Measurements from ENCODE around the gene THOC5.
"Not testable (repeated sequence)": the region's sequence is repeated elsewhere in the genome, so short reads cannot be mapped to it uniquely, and the experiment has no call there.

The THOC5 gene

DNA sequence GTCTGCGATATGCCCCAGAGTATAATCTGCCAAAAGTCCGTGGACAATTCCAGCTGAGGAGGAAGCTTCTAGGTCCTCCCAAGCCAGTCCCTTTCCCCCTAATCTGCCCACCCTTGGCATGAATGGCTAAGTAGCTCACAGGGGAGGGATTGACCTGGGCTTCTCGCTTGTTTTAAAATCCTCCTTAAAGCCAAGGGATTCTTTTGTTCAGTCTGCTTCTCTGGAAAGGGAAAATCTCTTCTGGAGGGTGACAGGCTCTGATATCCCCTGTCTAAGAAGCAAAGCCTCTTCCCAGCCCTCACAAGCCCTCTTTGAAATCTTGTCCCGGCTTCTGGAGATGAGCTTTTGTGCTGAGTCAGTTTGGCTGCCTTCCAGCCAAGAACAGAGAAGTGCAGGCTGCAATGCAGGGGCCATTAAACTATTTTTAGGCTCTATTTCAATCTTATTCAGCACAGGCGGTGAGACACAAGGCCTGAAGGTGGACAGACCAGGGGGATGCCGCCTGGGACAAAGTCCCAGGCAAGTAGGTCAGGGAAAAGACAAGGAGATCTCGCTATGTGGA, 49.7 kb downstream of the THOC5 start:
- DNase-seq: peak; percentile 53

DNA sequence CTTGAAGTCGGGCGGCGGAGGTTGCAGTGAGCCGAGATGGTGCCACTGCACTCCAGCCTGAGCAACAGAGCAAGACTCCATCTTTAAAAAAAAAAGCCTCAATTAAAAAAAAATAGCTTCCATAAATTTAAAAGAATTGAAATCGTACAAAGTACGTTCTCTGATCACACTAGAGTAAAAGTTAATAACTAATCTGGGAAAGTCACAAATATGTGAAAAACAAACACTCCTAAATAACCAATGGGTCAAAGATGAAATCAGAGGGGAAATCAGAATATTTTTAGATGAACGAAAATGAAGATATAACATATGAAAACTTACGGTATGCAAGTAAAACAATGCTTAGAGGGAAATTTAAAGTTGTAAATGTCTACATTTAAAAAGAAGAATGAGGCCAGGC, 53.7 kb downstream of the THOC5 start:
- no peak for DNase-seq

DNA sequence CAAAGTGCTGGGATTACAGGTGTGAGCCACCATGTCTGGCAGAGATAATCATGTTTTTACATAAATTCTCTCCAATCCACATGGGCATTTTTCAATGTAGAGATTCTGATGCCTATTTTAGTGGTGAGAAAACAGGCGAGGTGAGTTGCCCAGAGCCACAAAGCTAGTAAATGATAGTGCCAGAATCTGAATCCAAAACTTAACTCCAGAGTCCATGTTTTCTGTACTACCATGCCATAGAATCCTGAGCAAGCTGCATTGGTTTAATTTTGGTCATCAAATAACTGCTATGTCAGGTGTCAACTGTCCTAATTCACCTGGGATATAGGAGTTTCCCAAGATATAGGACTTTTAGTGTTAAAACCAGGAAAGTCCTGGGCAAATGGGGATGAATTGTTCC, 59.9 kb downstream of the THOC5 start:
- DNase-seq: no peak

DNA sequence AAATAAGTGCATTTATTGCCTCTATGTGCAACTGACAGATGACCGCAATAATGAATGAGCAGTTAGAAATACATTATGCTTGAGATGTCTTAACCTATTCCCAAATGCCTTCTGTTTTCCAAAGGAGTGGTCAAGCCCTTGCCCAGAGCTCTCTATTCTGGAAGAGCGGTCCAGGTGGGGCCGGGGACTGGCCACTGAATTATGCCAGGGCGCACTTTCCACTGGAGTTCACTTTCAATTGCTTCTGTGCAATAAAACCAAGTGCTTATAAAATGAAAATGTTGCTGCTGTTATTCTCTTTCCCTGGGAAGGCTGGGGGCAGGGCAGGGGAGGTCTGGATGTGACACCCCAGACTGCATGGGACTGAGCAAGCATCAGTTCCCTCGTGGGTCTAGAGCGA, 62.5 kb downstream of the THOC5 start:
- DNase-seq: no peak

DNA sequence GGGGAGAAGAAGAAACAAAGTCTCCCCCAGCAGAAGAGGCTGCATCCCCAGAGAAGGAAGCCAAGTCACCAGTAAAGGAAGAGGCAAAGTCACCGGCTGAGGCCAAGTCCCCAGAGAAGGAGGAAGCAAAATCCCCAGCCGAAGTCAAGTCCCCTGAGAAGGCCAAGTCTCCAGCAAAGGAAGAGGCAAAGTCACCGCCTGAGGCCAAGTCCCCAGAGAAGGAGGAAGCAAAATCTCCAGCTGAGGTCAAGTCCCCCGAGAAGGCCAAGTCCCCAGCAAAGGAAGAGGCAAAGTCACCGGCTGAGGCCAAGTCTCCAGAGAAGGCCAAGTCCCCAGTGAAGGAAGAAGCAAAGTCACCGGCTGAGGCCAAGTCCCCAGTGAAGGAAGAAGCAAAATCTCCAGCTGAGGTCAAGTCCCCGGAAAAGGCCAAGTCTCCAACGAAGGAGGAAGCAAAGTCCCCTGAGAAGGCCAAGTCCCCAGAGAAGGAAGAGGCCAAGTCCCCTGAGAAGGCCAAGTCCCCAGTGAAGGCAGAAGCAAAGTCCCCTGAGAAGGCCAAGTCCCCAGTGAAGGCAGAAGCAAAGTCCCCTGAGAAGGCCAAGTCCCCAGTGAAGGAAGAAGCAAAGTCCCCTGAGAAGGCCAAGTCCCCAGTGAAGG, 64.3 kb downstream of the THOC5 start:
- DNase-seq: not testable (repeated sequence)

DNA sequence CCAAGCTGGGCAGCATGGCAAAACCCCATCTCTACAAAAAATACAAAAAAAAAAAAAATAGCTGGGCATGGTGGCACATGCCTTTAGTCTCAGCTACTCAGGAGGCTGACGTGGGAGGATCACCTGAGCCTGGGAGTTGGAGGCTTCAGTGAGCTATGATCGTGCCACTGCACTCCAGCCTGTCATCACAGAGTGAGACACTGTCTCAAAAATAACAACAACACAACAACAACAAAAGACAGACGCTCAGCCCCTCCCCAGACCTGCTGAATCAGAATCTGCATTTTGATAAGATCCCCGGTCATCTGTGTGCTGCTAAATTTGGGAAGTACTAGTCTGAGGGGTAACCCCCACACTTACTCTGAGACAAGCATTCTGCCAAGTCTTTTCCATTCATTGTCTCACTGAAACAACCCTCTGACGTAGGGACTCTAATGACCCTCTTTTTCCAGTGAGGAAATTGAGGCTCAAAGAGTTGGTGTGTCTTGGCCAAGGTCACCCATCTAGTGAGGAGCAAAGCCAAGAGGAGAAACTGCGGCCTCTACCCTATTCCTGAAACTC, 66.1 kb downstream of the THOC5 start:
- DNase-seq: no peak

DNA sequence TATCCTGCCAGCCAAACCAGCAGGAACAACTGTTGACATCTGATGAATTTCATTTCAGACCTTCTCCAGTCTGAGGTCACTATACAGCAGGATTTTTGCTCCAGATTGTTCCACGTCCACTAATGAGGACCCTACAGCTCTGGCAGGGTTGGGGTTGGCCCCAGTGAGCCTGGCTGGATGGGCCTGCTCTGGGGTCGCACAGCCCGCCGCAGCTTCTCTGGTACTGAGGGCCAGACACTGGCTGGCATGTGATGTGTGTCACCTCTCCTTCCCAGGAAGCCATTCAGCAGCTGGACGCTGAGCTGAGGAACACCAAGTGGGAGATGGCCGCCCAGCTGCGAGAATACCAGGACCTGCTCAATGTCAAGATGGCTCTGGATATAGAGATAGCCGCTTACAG, 68.1 kb downstream of the THOC5 start:
- DNase-seq: no peak

DNA sequence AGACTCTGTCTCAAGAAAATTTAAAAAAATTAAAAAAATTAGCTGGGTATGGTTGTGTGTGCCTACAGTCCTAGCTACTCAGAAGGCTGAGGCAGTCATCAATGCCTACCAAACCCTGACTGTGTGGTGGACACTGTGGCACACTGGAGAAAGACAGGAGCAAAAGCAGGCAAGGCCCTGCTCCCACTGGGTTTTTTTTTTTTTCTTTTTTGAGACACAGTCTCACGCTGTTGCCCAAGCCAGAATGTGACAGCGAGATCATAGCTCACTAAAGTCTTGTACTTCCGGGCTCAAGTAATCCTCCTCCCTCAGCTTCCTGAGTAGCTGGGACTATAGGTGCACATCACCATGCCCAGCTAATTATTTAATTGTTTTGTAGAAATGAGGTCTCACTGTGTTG, 68.9 kb downstream of the THOC5 start:
- no peak for DNase-seq

DNA sequence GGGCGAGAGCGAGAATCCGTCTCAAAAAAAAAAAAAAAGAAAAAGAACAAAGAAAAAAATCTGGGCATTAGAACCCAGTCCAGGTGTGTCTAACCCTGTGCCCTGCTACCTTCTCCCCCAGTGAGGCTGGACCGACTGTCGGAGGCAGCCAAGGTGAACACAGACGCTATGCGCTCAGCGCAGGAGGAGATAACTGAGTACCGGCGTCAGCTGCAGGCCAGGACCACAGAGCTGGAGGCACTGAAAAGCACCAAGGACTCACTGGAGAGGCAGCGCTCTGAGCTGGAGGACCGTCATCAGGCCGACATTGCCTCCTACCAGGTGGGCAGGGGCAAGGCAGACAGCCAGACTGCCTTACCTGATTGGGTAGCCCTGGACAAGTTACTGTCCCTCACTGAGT, 70.3 kb downstream of the THOC5 start:
- DNase-seq: no peak

DNA sequence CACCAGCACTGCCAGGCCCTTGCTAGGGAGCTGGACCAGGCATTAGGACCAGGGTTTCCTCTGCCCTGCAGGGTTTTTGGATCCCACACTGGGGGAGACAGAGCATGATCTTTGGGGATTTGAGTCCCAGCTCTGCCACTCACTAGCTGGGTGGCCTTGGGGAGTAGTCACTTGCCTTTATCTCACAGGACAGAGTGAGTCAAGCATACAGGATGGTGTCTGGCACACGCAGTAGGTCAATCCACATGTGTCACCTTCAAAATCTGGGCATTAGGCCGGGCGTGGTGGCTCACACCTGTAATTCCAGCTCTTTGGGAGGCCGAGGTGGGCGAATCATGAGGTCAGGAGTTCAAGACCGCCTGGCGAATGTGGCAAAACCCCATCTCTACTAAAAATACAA, 70.8 kb downstream of the THOC5 start:
- no peak for DNase-seq

DNA sequence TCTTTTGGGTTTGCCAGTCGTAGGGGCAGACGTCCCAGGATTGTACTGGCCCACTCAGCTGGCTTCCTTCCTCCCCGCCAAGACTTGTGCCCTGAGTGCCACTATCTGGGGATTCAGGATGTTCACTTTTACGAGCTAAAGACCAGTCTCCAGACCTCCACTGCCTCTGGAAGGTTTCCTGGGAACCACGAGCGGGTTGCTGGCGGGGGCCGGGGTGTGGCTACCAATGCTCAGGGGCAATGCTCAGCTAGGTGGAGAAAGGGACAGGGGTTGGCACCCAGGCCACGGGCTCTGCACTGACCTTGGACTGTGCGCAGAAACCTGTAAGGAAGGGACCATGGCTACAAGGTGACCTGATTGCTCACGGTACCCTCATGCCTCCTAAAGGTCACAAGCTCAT, 71.3 kb downstream of the THOC5 start:
- no peak for DNase-seq

DNA sequence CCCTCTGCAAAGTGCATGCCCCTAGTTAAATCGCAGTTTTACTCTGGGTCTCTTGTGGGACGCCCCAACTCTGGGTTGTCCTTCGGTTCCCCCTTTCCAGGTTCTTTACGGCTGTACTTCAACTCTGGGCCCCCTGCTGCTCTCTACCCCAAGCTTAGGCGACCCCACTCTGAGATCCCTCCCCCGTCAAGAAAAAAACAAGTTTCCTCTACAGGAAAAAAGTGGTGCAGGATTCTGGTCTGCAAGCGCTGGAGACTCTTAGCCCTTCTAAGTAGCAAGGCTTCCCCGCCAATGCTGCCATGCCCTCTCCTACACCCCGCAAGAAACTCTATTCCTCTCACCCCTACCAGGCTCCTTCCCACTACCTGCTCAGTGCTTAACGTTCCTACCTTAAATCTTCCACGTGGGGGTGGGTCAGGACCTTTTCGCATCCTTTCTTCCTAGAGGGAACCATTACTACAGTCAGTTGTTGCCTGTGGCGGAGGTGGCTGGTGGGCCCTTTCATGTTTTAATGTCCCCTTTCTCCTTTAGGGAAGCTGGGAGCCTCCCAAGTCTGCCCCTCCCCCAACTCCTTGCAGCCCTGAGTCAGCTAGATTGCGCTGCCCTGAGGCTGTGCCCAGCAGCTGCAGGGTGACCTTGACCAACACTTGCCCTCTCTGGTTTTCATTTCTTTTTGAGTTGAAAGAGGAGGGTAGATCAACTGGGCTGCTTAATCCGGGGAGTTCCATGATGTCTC, 72.1 kb downstream of the THOC5 start:
- no peak for DNase-seq

DNA sequence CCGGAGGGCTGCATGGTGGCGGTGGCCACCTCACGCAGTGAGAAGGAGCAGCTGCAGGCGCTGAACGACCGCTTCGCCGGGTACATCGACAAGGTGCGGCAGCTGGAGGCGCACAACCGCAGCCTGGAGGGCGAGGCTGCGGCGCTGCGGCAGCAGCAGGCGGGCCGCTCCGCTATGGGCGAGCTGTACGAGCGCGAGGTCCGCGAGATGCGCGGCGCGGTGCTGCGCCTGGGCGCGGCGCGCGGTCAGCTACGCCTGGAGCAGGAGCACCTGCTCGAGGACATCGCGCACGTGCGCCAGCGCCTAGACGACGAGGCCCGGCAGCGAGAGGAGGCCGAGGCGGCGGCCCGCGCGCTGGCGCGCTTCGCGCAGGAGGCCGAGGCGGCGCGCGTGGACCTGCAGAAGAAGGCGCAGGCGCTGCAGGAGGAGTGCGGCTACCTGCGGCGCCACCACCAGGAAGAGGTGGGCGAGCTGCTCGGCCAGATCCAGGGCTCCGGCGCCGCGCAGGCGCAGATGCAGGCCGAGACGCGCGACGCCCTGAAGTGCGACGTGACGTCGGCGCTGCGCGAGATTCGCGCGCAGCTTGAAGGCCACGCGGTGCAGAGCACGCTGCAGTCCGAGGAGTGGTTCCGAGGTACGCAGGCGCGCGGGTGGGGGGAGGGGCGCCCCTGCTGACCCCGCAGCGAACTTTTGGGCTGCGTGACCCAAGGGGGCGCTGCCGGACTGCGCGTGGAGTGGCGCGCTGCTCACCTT, 72.9 kb downstream of the THOC5 start:
- DNase-seq: no peak

DNA sequence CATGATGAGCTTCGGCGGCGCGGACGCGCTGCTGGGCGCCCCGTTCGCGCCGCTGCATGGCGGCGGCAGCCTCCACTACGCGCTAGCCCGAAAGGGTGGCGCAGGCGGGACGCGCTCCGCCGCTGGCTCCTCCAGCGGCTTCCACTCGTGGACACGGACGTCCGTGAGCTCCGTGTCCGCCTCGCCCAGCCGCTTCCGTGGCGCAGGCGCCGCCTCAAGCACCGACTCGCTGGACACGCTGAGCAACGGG, 73.4 kb downstream of the THOC5 start:
- DNase-seq: no peak

DNA sequence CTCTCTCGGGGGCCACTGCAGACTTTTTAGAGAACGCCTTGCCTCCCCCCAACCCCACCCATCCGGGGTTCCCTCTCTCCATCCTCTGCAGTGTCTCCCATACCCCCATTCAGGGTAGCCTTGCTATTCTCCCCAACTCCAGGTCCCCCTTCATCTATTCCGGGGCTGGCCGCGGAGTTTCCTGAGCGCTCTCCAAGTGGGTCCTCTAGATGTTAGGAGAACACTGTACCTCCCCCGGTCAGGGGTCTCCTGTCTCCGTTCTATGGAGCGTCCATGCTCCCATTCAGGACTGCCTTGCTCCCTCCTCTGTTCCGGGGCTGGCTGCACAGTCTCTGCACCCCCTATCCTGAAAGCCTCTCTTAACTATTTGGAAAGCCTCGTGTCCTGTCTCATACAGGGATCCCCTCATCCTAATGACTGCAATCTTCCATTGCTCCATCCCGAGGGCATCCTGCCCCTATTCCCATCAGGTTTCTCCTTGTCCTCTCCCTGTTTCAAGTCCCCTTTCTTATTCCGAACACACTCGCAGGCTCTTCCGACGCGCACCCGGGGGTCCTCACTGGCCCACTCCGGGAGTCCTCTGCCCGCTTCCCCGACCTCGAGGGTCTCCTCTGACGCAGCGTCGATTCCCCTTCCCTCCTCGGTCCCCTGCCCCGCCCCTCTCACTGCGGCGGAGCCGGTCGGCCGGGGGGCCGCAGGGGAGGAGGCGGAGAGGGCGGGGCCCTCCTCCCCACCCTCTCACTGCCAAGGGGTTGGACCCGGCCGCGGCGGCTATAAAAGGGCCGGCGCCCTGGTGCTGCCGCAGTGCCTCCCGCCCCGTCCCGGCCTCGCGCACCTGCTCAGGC, 73.9 kb downstream of the THOC5 start, which contains the start of gene NEFH:
NEFH (plus strand) TSS at position 802 of the 845 bp plus-strand sequence. CDS start 45 bp downstream, outside the sequence.
- DNase-seq: no peak

DNA sequence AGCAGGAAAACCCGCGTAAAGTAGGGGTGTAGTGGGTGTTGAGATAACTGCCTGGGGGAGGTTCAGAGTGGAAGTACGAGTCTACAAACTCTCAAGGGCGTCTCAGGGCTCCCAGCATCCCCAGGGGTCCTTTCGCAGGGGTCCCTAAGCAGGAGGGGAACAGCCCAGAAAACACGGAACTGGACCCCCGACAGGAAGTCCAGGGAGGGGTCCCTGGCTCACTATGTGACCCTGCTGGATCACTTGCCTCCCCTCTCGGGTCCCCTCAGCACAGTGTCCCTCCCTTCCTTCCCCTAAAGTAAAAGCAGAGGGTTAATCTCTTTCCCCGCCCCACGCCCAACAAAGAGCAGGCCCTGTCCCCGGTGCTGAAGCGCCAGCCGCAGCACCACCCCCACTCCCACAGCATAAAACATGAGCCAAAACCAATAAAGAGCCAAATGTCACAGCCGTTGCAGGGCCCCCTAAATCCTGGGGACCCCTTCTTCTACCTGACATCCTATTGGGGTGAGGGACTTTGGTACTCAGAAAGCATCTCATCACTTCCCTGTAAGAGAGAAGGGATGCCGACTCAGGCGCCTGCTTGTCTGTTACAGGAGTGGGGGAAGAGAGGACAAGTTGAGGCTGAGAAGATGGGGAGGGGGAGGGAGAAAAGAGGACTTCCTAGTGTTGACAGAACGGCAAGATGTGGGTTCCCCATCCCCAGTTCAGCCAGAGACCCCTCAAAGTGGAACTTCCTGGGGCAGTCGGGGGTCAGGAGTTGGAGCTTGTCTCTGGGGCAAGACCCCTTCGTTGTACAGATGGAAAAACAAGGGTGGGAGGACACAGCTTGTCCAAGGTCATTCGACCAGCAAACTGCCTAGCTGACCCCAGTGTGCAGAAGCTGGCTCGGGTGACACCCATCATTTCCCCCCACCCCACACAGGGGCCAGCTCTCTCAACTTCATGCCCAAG, 75.0 kb downstream of the THOC5 start:
- DNase-seq: no peak

DNA sequence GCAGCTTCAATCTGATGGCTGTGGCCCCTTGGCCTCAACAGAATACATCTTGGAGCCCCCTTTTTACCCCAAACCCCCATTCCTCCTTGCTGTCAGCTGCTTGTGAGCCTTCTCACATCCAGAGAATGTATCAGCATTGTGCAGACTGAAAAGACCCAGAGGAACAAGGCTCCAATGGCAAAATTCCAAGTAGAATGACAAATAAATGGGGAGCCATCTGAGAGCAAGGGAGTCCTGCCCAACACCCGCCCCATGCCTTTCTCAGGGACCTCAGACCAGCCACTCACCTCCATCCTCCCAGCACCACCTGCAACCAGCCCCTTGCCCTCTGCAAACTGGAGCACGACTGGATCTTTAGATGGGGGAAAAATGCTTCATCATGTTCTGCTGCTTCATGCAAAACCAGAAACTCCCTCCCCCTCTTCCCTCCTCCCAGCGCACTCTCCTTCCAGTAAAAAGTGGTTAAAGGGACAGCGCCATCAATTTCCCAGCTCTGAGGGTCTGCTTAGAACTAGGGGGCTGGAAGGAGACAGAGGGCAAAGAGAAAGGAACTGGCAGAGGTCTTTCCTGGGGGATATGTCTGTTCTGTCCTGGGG, 75.7 kb downstream of the THOC5 start:
- no peak for DNase-seq

DNA sequence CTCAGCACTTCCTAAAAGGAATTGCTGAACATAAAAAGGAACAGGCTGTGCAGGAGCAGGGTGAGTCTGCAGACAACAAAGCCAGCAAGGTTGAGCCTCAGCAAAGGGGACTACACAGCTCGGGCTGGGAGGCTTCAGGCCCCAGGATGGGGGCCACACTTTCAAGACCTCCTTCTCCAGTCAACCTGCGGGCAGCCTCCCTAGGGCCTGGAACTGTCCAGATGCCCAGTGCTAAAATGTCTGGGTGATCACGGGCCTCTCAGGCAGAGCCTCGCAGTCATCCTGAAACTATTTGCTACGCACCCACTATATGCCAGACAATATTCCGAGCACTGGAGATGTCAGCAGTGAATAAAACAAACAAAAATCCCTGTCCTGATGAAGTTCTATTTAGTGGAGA, 77.4 kb downstream of the THOC5 start:
- DNase-seq: peak; percentile 15

DNA sequence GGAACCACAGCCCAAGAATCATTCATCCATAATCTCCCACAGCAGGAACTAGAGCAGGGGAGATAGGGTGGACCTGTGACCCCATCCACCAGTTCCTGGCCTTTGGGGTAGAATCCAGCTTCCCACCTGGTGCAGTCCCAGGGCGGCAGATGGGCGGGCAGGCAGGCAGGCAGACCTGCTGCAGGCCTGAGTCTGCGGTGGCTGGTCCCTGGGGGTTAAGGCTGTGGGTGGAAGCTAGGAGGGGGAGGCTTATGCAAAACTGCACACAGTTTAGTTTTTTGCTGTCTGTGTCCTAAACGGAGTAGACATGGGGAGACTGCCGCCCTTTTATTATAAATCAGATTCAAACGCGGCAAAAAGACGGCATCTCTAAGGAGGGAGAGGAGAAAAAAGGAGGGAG, 78.0 kb downstream of the THOC5 start:
- DNase-seq: no peak

DNA sequence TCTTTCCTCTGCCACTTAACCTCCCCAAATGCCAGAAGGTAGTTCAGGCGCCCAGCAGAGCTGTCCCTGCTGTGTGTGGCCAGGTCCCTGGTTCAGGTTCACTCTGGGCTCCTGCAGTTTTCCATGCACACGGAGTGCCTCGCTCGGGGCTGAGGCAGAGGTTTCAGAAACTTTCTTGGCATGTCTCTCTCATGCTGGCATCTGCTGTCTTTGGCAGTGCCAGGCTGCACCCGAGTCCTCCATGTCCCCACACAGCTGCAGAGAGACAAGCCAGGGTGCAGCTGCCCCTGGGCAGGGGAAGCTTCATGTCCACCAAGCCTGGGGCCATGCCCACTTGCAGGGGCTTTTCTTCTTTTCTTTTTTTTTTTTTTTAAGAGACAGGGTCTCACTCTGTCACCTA, 80.6 kb downstream of the THOC5 start:
- no peak for DNase-seq
